ENCODE results near the gene THAP4.

GRCh38 chr2:241668839-241669238 is 31.9 kb upstream of the THAP4 start:
- no peak for TF ChIP-seq POLR2A (IDR thresholded peaks at IDR 0.05; ENCODE audit: extremely low read depth, insufficient read length)
- TF ChIP-seq CTCF (IDR thresholded peaks at IDR 0.05; ENCODE audit: low read depth, low read length), result no peak
- no peak for TF ChIP-seq MAX (IDR thresholded peaks at IDR 0.05; ENCODE audit: low read depth, low read length)

Measured in NB4 (cell line).